HG03280 (cell line): ENCODE measurements around the gene OR11A1.

Source experiments
- ATAC-seq: cut with Tn5 transposase; IDR thresholded peaks from one replicate; pipeline ENCODE4 v1.9.1; 2021; ENCODE audit warnings: mild to moderate bottlenecking, moderate library complexity; ENCODE audit not compliant: unreplicated experiment

The OR11A1 gene

GRCh38 chr6:29399525-29399924 is 57.3 kb downstream of the OR11A1 start:
- ATAC-seq, result no peak

GRCh38 chr6:29395331-29395730 is 61.5 kb downstream of the OR11A1 start, which contains the start of gene OR12D2:
OR12D2 (plus strand) TSS chr6:29395631; CDS start chr6:29396700, 1,069 bp downstream.
- ATAC-seq, result no peak

GRCh38 chr6:29388533-29388932 is 68.3 kb downstream of the OR11A1 start:
- no peak for ATAC-seq

GRCh38 chr6:29376003-29376402 is 80.9 kb downstream of the OR11A1 start:
- no peak for ATAC-seq
